GM18520 (cell line): ENCODE results near the gene NOC4L.

ENCODE experiments used
- ATAC-seq: cut with Tn5 transposase; IDR thresholded peaks from one replicate; pipeline ENCODE4 v1.9.1; 2021; ENCODE audit not compliant: unreplicated experiment

The NOC4L gene

GRCh38 chr12:132155771-132156572 is 11.7 kb downstream of the NOC4L start:
- ATAC-seq = no peak

- no peak for ATAC-seq
Observed at GRCh38 chr12:132156573-132157325, 12.5 kb downstream of the NOC4L start.

GRCh38 chr12:132157733-132158409 is 13.6 kb downstream of the NOC4L start:
- no peak for ATAC-seq

- no peak for ATAC-seq
Observed at GRCh38 chr12:132158677-132159554, 14.7 kb downstream of the NOC4L start.

- ATAC-seq = no peak
Observed at GRCh38 chr12:132159555-132160003, 15.3 kb downstream of the NOC4L start.

- ATAC-seq = no peak
Observed at GRCh38 chr12:132160016-132160415, 15.8 kb downstream of the NOC4L start.

- ATAC-seq = no peak
Observed at GRCh38 chr12:132160601-132161035, 16.4 kb downstream of the NOC4L start.

- ATAC-seq = no peak
Observed at GRCh38 chr12:132161036-132161781, 17.0 kb downstream of the NOC4L start.

GRCh38 chr12:132161796-132162507 is 17.7 kb downstream of the NOC4L start:
- no peak for ATAC-seq

- no peak for ATAC-seq
Observed at GRCh38 chr12:132162508-132163031, 18.3 kb downstream of the NOC4L start.

GRCh38 chr12:132163041-132163910 is 19.0 kb downstream of the NOC4L start:
- ATAC-seq = no peak

GRCh38 chr12:132163911-132164288 is 19.6 kb downstream of the NOC4L start:
- no peak for ATAC-seq

GRCh38 chr12:132164426-132164825 is 20.2 kb downstream of the NOC4L start:
- ATAC-seq = no peak

GRCh38 chr12:132165584-132165983 is 21.3 kb downstream of the NOC4L start:
- ATAC-seq = no peak

- ATAC-seq = no peak
Observed at GRCh38 chr12:132166093-132166492, 21.8 kb downstream of the NOC4L start.

GRCh38 chr12:132166801-132167591 is 22.7 kb downstream of the NOC4L start:
- ATAC-seq = no peak

- ATAC-seq = no peak
Observed at GRCh38 chr12:132167611-132168310, 23.5 kb downstream of the NOC4L start.
